Measurements from ENCODE around the gene MPV17L.
A peak's percentile ranks its signal among the peaks of the same experiment; 100 is the strongest.
"Not testable (repeated sequence)": the region's sequence is repeated elsewhere in the genome, so short reads cannot be mapped to it uniquely, and the experiment has no call there.

Gene MPV17L

GRCh38 chr16:15409476-15409875 is 13.9 kb downstream of the MPV17L start:
- not testable (repeated sequence) for DNase-seq (ENCODE audit: low read depth)

- no peak for DNase-seq (ENCODE audit: low read depth)
Observed at GRCh38 chr16:15415511-15415985, 20.0 kb downstream of the MPV17L start.

GRCh38 chr16:15417197-15417596 is 21.6 kb downstream of the MPV17L start:
- DNase-seq (ENCODE audit: low read depth): no peak

GRCh38 chr16:15418206-15418605 is 22.7 kb downstream of the MPV17L start:
- no peak for DNase-seq (ENCODE audit: low read depth)

GRCh38 chr16:15421696-15422095 is 26.1 kb downstream of the MPV17L start:
- not testable (repeated sequence) for DNase-seq (ENCODE audit: low read depth)

- no peak for DNase-seq (ENCODE audit: low read depth)
Observed at GRCh38 chr16:15422222-15422621, 26.7 kb downstream of the MPV17L start.

GRCh38 chr16:15425861-15426260 is 30.3 kb downstream of the MPV17L start:
- DNase-seq (ENCODE audit: low read depth): no peak

GRCh38 chr16:15426796-15427195 is 31.2 kb downstream of the MPV17L start:
- no peak for DNase-seq (ENCODE audit: low read depth)

GRCh38 chr16:15427648-15428239 is 32.2 kb downstream of the MPV17L start:
- peak; percentile 28 for DNase-seq (ENCODE audit: low read depth)

- DNase-seq (ENCODE audit: low read depth): not testable (repeated sequence)
Observed at GRCh38 chr16:15430884-15431283, 35.3 kb downstream of the MPV17L start.

- no peak for DNase-seq (ENCODE audit: low read depth)
Observed at GRCh38 chr16:15434079-15434424, 38.5 kb downstream of the MPV17L start.

- DNase-seq (ENCODE audit: low read depth): peak; percentile 8
Observed at GRCh38 chr16:15434425-15435215, 39.1 kb downstream of the MPV17L start, which contains the start of gene BMERB1. Gene BMERB1, plus strand, starts transcription at chr16:15434588. Its CDS starts 66 bp downstream, at chr16:15434654.

GRCh38 chr16:15435216-15435864 is 39.8 kb downstream of the MPV17L start:
- no peak for DNase-seq (ENCODE audit: low read depth)

- no peak for DNase-seq (ENCODE audit: low read depth)
Observed at GRCh38 chr16:15439102-15439501, 43.5 kb downstream of the MPV17L start.

- no peak for DNase-seq (ENCODE audit: low read depth)
Observed at GRCh38 chr16:15439521-15439920, 44.0 kb downstream of the MPV17L start.

GRCh38 chr16:15440852-15441251 is 45.3 kb downstream of the MPV17L start:
- no peak for DNase-seq (ENCODE audit: low read depth)

- not testable (repeated sequence) for DNase-seq (ENCODE audit: low read depth)
Observed at GRCh38 chr16:15442140-15442539, 46.6 kb downstream of the MPV17L start.

GRCh38 chr16:15443753-15444152 is 48.2 kb downstream of the MPV17L start:
- no peak for DNase-seq (ENCODE audit: low read depth)

GRCh38 chr16:15444264-15444663 is 48.7 kb downstream of the MPV17L start:
- DNase-seq (ENCODE audit: low read depth): no peak

GRCh38 chr16:15445450-15445849 is 49.9 kb downstream of the MPV17L start:
- no peak for DNase-seq (ENCODE audit: low read depth)

GRCh38 chr16:15446901-15447300 is 51.3 kb downstream of the MPV17L start:
- no peak for DNase-seq (ENCODE audit: low read depth)

- DNase-seq (ENCODE audit: low read depth): no peak
Observed at GRCh38 chr16:15450624-15451023, 55.1 kb downstream of the MPV17L start.

All from stimulated activated CD8-positive, alpha-beta memory T cell treated with anti-CD3 and anti-CD28 coated beads, Interleukin-12 subunit alpha, Interleukin-12 subunit beta, amount 100 ng/mL, for 4 hours (primary cell).